IMR-90 (cell line): ENCODE data around the gene NIPAL3. TPM values are rescaled to one million over a fixed set of nuclear protein-coding genes. Genes with fewer than 3 reads are reported as not detected.

Experiments used
- ATAC-seq: fragments of 200-7000 bp; cut with Tn5 transposase; 2 replicates; pipeline ENCODE4 v1.9.1; 2020; ENCODE audit warnings: low read depth, mild to moderate bottlenecking, moderate library complexity
- BruUV-seq: library from RNA; stranded (reverse); fragments of 400-500 nt; replicated peaks from 2 replicates; lab custom pipeline; 2021; lab: Mats Ljungman, UMichigan
- CTCF ChIA-PET: fragments of 300-600 bp; formaldehyde crosslinking; extraction: SDS; loops from one replicate; lab custom pipeline; 2021; ENCODE audit warnings: antibody characterized with exemption; lab: Yijun Ruan, JAX
- POLR2A ChIA-PET: fragments of 300-600 bp; sonication (Branson Sonifier 250); formaldehyde crosslinking; loops from one replicate; lab custom pipeline; 2022; ENCODE audit warnings: antibody characterized with exemption; ENCODE audit not compliant: unreplicated experiment; lab: Charles Lee
- DNase-seq: peaks from one replicate; pipeline ENCODE4 v3.0.0; 2013
- H2AFZ ChIP-seq: replicated peaks from 2 replicates; pipeline ENCODE3; 2013; ENCODE audit warnings: low read length, mild to moderate bottlenecking; ENCODE audit not compliant: poor library complexity
- H2AK5ac ChIP-seq: 2 replicates; pipeline ENCODE4 v1.6.1; 2013; ENCODE audit warnings: low read depth, low read length, inconsistent platforms
- H2AK9ac ChIP-seq: replicated peaks from 2 replicates; pipeline ENCODE3; 2013; ENCODE audit warnings: mild to moderate bottlenecking, low read depth, low read length, moderate library complexity; ENCODE audit not compliant: poor library complexity
- H2BK120ac ChIP-seq: 2 replicates; pipeline ENCODE4 v1.6.1; 2013; ENCODE audit warnings: low read depth, low read length, inconsistent platforms
- H2BK15ac ChIP-seq: 3 replicates; pipeline ENCODE4 v1.6.1; 2013; ENCODE audit warnings: low read depth, low read length, inconsistent platforms
- H2BK20ac ChIP-seq: 2 replicates; pipeline ENCODE4 v1.6.1; 2013; ENCODE audit warnings: low read depth, mild to moderate bottlenecking, inconsistent platforms, low read length, moderate library complexity
- H2BK5ac ChIP-seq: 2 replicates; pipeline ENCODE4 v1.6.1; 2013; ENCODE audit warnings: mild to moderate bottlenecking, low read depth, low read length, inconsistent platforms; ENCODE audit not compliant: poor library complexity, severe bottlenecking
- H3K14ac ChIP-seq: replicated peaks from 2 replicates; pipeline ENCODE4 v1.6.1; 2013; ENCODE audit warnings: low read depth, low read length, inconsistent platforms
- H3K18ac ChIP-seq: 2 replicates; pipeline ENCODE4 v1.6.1; 2013; ENCODE audit warnings: low read depth, low read length, control low read depth
- H3K23ac ChIP-seq: 2 replicates; pipeline ENCODE4 v1.6.1; 2013; ENCODE audit warnings: low read depth, low read length, inconsistent platforms
- H3K27ac ChIP-seq: 2 replicates; pipeline ENCODE4 v1.5.1; 2013; ENCODE audit warnings: mild to moderate bottlenecking, control low read depth, low read length; ENCODE audit not compliant: insufficient read depth
- H3K27me3 ChIP-seq: 2 replicates; pipeline ENCODE4 v1.6.1; 2013; ENCODE audit warnings: low read length; ENCODE audit not compliant: control insufficient read depth, insufficient read depth
- H3K36me3 ChIP-seq: 2 replicates; pipeline ENCODE4 v1.6.1; 2013; ENCODE audit warnings: low read length, mixed read lengths; ENCODE audit not compliant: control insufficient read depth, insufficient read depth
- H3K4ac ChIP-seq: 2 replicates; pipeline ENCODE4 v1.6.1; 2013; ENCODE audit warnings: low read depth, low read length, inconsistent platforms
- H3K4me1 ChIP-seq: 2 replicates; pipeline ENCODE4 v1.6.1; 2013; ENCODE audit warnings: low read length, mixed read lengths; ENCODE audit not compliant: control insufficient read depth, insufficient read depth
- H3K4me2 ChIP-seq: 2 replicates; pipeline ENCODE4 v1.6.1; 2013; ENCODE audit warnings: low read depth, mild to moderate bottlenecking, control low read depth, low read length, moderate library complexity
- H3K4me3 ChIP-seq: 2 replicates; pipeline ENCODE4 v1.5.1; 2013; ENCODE audit warnings: low read depth, mild to moderate bottlenecking, control low read depth, low read length, moderate library complexity; ENCODE audit not compliant: insufficient read depth
- H3K56ac ChIP-seq: 2 replicates; pipeline ENCODE4 v1.6.1; 2013; ENCODE audit warnings: low read length, inconsistent platforms; ENCODE audit not compliant: insufficient read depth; ENCODE audit errors: extremely low read depth
- H3K79me1 ChIP-seq, 2 experiments: 2 replicates each; pipeline ENCODE4 v1.6.1; 2013; ENCODE audit warnings: low read length in 2 of 2, inconsistent platforms in 1 of 2, low read depth in 1 of 2
- H3K9ac ChIP-seq: 2 replicates; pipeline ENCODE4 v1.6.1; 2013; ENCODE audit warnings: low read depth, low read length, control low read depth
- H3K9me1 ChIP-seq: 2 replicates; pipeline ENCODE4 v1.6.1; 2013; ENCODE audit warnings: low read length, inconsistent platforms; ENCODE audit not compliant: insufficient read depth
- H3K9me3 ChIP-seq: 2 replicates; pipeline ENCODE4 v1.6.1; 2013; ENCODE audit warnings: low read length; ENCODE audit not compliant: control insufficient read depth, insufficient read depth
- H4K20me1 ChIP-seq: 2 replicates; pipeline ENCODE4 v1.6.1; 2013; ENCODE audit warnings: low read length, inconsistent platforms; ENCODE audit not compliant: insufficient read depth
- H4K5ac ChIP-seq: 2 replicates; pipeline ENCODE4 v1.6.1; 2013; ENCODE audit warnings: mild to moderate bottlenecking, low read depth, low read length, control low read depth
- H4K8ac ChIP-seq, 2 experiments: 2 replicates each; pipeline ENCODE4 v1.6.1; 2013; ENCODE audit warnings: low read depth in 2 of 2, low read length in 2 of 2, control low read depth in 1 of 2, inconsistent platforms in 1 of 2
- H4K91ac ChIP-seq: 2 replicates; pipeline ENCODE4 v1.6.1; 2013; ENCODE audit warnings: low read depth, low read length, inconsistent platforms; ENCODE audit not compliant: insufficient read depth
- BHLHE40 ChIP-seq: fragments of 150-350 bp; IDR thresholded peaks from 2 replicates; pipeline ENCODE4 v1.6.1; 2016; ENCODE audit warnings: mild to moderate bottlenecking, low read depth, low read length
- CEBPB ChIP-seq: IDR thresholded peaks from 2 replicates; pipeline ENCODE4 v1.6.1; 2012; ENCODE audit warnings: low read depth, low read length, improper control_type of control experiment
- CHD1 ChIP-seq: IDR thresholded peaks from 2 replicates; pipeline ENCODE4 v1.6.1; 2012; ENCODE audit warnings: low read depth, low read length, improper control_type of control experiment
- CTCF ChIP-seq: conservative IDR thresholded peaks from 2 replicates; pipeline ENCODE4 v1.5.1; 2012; ENCODE audit warnings: mild to moderate bottlenecking, low read depth, low read length, improper control_type of control experiment
- FOS ChIP-seq: fragments of 150-350 bp; IDR thresholded peaks from 2 replicates; pipeline ENCODE4 v1.6.1; 2016; ENCODE audit warnings: low read depth, low read length
- MAFK ChIP-seq: IDR thresholded peaks from 2 replicates; pipeline ENCODE4 v1.6.1; 2012; ENCODE audit warnings: low read depth, low read length, improper control_type of control experiment
- MAZ ChIP-seq: IDR thresholded peaks from 2 replicates; pipeline ENCODE4 v1.6.1; 2012; ENCODE audit warnings: low read depth, mild to moderate bottlenecking, low read length, improper control_type of control experiment, moderate library complexity, borderline replicate concordance
- MXI1 ChIP-seq: IDR thresholded peaks from 2 replicates; pipeline ENCODE4 v1.6.1; 2012; ENCODE audit warnings: low read depth, mild to moderate bottlenecking, low read length, moderate library complexity, borderline replicate concordance
- NFE2L2 ChIP-seq: fragments of 150-350 bp; IDR thresholded peaks from 2 replicates; pipeline ENCODE4 v1.6.1; 2016; ENCODE audit warnings: low read depth, mild to moderate bottlenecking, low read length
- RAD21 ChIP-seq: IDR thresholded peaks from 2 replicates; pipeline ENCODE4 v1.6.1; 2012; ENCODE audit warnings: low read length, improper control_type of control experiment
- RCOR1 ChIP-seq: IDR thresholded peaks from 2 replicates; pipeline ENCODE4 v1.6.1; 2012; ENCODE audit warnings: mild to moderate bottlenecking, low read length, improper control_type of control experiment; ENCODE audit not compliant: insufficient replicate concordance
- RFX5 ChIP-seq: IDR thresholded peaks from 2 replicates; pipeline ENCODE4 v1.8.0; 2012; ENCODE audit warnings: low read depth, mild to moderate bottlenecking, low read length, moderate library complexity
- SMC3 ChIP-seq: fragments of 150-350 bp; IDR thresholded peaks from 2 replicates; pipeline ENCODE4 v1.6.1; 2016; ENCODE audit warnings: low read depth, mild to moderate bottlenecking, antibody characterized with exemption, low read length, moderate library complexity
- WGBS, 2 experiments: methylation state at CpG; one replicate each; pipeline versions ENCODE4 v1.1.5 to v1.1.7; 2013; ENCODE audit warnings: missing lambda C conversion rate in 2 of 2; ENCODE audit not compliant: insufficient read length in 1 of 2; ENCODE audit errors: extremely low coverage in 2 of 2; 5-methylcytosine and 5-hydroxymethylcytosine counted together
- dilution Hi-C: fragments of 300-500 bp; cut with HindIII; formaldehyde crosslinking; loops from one replicate; pipeline ENCODE4 v1.14.3; 2018; ENCODE audit warnings: low sequenced_read_pairs; ENCODE audit not compliant: unreplicated experiment
- in situ Hi-C: fragments of 300-500 bp; cut with MboI; formaldehyde crosslinking; loops from 3 replicates; pipeline ENCODE4 v1.14.3; 2019; ENCODE audit warnings: low sequenced_read_pairs, inconsistent platforms, mixed read lengths
- intact Hi-C: fragments of 100-400 bp; cut with micrococcal nuclease; formaldehyde crosslinking; loops from 2 replicates; pipeline ENCODE4 v1.10.0; 2022
- polyA plus RNA-seq, 3 experiments: library from polyadenylated mRNA; depleted of rRNA; stranded (reverse); fragments of >200 nt; gene quantifications; 2 replicates each; pipeline ENCODE4 v1.2.3, GENCODE V29; 2012; ENCODE audit warnings: low replicate concordance in 1 of 3
- total RNA-seq: library from RNA; depleted of rRNA; stranded (reverse); fragments of >200 nt; gene quantifications from 2 replicates; pipeline ENCODE4 v1.2.3, GENCODE V29; 2012
- TF ChIP-seq, protein P1 (sequence below): fragments of 150-350 bp; IDR thresholded peaks from 2 replicates; pipeline ENCODE4 v1.6.1; 2017; ENCODE audit warnings: mild to moderate bottlenecking, antibody characterized with exemption, low read length, low read depth

The NIPAL3 gene
- total and polyA plus RNA-seq, 2 of the 4 experiments (the other 2 are of a cell fraction) = 55.0 to 123 TPM

- no peak overlapping the region for H3K18ac ChIP-seq
- no peak overlapping the region for H2BK5ac ChIP-seq
- H2AK9ac ChIP-seq = no peak overlapping the region
- ChIA-PET CTCF (no interaction called here), POLR2A (no interaction called here)
- H3K4me3 ChIP-seq = no peak overlapping the region
- no peak overlapping the region for H4K8ac ChIP-seq
- H2BK120ac ChIP-seq = no peak overlapping the region
- no peak overlapping the region for H3K23ac ChIP-seq
- H3K27ac ChIP-seq = no peak overlapping the region
- TF ChIP-seq CEBPB (no peak), MAFK (no peak), MXI1 (no peak), RAD21 (no peak), SMC3 (no peak), CTCF (no peak), RFX5 (no peak), CHD1 (no peak), FOS (no peak), BHLHE40 (no peak), MAZ (no peak), NFE2L2 (no peak), RCOR1 (no peak)
- TF ChIP-seq, protein P1, sequence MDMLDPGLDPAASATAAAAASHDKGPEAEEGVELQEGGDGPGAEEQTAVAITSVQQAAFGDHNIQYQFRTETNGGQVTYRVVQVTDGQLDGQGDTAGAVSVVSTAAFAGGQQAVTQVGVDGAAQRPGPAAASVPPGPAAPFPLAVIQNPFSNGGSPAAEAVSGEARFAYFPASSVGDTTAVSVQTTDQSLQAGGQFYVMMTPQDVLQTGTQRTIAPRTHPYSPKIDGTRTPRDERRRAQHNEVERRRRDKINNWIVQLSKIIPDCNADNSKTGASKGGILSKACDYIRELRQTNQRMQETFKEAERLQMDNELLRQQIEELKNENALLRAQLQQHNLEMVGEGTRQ = no peak
- H4K20me1 ChIP-seq = no peaks in the 10 kb centered on the region
- 59% methylated on average over 5 of the region's 13 CpGs; no CpG with 5 or more reads in 1 of the 2 experiments for WGBS, 2 experiments
- H2AK5ac ChIP-seq = no peak overlapping the region
- H3K9me1 ChIP-seq = no peaks in the 10 kb centered on the region
- ATAC-seq (no peak), DNase-seq (peak; percentile 16)
- H4K5ac ChIP-seq = no peak overlapping the region
- dilution Hi-C loops = no loop called here
- H2BK15ac ChIP-seq = no peak overlapping the region
- H3K27me3 ChIP-seq = no peaks in the 10 kb centered on the region
- no peak overlapping the region for H3K4ac ChIP-seq
- no peaks in the 10 kb centered on the region for H3K9me3 ChIP-seq
- H3K4me1 ChIP-seq = peaks cover 3% of the 10 kb centered on the region; the same call in 1 of the 2 replicates
- in situ Hi-C loops = no loop called here
- no peak overlapping the region for H3K56ac ChIP-seq
- no peak overlapping the region for H3K4me2 ChIP-seq
- H3K9ac ChIP-seq = no peak overlapping the region
- no peaks in the 10 kb centered on the region for H3K79me1 ChIP-seq
- no peak overlapping the region for H2BK20ac ChIP-seq
- H2AFZ ChIP-seq = no peak overlapping the region
- H3K14ac ChIP-seq = no peak overlapping the region
- H3K36me3 ChIP-seq = no peaks in the 10 kb centered on the region
- no peak overlapping the region for H4K91ac ChIP-seq
- intact Hi-C loops = no loop called here
- BruUV-seq = no TSS peak
Observed at GRCh38 chr1:24374891-24375786, 40.5 kb upstream of the NIPAL3 start.
